Activated CD4-positive, alpha-beta T cell treated with anti-CD3 and anti-CD28 coated beads, Interleukin-2, amount 10 ng/mL, durations not matched to agents 24 days and 14 days (primary cell): ENCODE results near the gene DSEL. TPM values are rescaled to one million over a fixed set of nuclear protein-coding genes. Genes with fewer than 3 reads are reported as not detected.

Experiments used
- DNase-seq: peaks from one replicate; pipeline ENCODE4 v3.0.0; 2022
- H3K27ac Mint-ChIP-seq: one replicate; pipeline ENCODE4 v1.8.0; 2022; ENCODE audit warnings: mild to moderate bottlenecking, mixed read lengths
- H3K27me3 Mint-ChIP-seq: one replicate; pipeline ENCODE4 v1.8.0; 2022; ENCODE audit warnings: mixed read lengths
- H3K36me3 Mint-ChIP-seq: one replicate; pipeline ENCODE4 v1.8.0; 2022; ENCODE audit warnings: low read depth, mild to moderate bottlenecking, mixed read lengths
- H3K4me1 Mint-ChIP-seq: one replicate; pipeline ENCODE4 v1.8.0; 2021; ENCODE audit warnings: mixed read lengths
- H3K4me3 Mint-ChIP-seq: one replicate; pipeline ENCODE4 v1.8.0; 2022; ENCODE audit warnings: mild to moderate bottlenecking, moderate library complexity, mixed read lengths
- H3K9me3 Mint-ChIP-seq: one replicate; pipeline ENCODE4 v1.8.0; 2021; ENCODE audit warnings: mixed read lengths
- intact Hi-C: fragments of 100-400 bp; cut with micrococcal nuclease; formaldehyde crosslinking; loops from one replicate; pipeline ENCODE4 v1.15.1; 2023
- total RNA-seq: library from RNA; stranded (reverse); gene quantifications from 2 replicates; pipeline ENCODE4 v1.2.3, GENCODE V29; 2022

DSEL gene
- not detected in 2 replicates for total RNA-seq

DNA sequence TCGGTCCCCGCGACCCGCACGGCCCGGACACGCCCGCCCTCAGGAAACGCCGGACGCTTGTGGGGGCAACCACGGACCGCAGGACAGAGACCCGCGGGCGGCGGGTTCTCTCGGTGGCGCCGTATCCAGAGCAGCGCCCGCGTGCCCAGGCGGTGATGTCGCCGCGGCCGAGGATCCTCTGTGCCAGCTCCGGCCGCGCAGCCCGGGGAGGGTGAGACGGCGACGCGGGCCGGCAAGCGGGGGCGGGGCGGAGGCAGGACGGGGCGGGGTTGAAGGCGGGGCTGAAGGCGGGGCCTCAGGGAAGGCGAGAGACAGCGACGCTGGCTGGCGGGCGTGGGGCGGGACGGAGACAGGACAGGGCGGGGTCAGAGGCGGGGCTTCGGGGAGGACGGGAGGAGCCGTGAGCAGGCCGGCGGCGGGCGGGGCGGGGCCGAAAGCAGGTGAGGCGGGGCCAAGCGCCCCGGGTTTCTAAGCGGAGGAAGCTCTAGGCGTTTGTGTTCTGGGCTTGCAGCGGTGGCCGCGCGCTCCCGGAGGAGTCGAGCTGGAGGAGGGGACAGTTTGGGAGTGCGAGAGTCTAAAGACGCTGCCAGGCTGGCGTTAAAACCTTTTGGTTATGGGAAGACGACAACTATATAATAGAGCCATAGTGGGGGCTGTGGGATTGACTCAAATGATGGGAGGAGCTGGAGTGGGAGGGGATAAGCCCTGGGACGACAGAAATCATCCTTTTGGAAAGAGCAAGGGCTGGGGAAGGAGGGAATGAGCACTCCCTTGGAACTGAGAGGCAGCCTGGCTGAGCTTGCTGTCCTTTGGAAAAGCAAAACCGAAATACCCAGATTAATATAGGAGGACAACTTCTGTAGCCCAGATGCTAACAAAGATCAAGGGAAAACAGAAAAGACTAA is at the start of gene DSEL:
Gene DSEL, minus strand, starts transcription at position 182 of the 905 bp plus-strand sequence. CDS start 2,112 bp downstream, outside the sequence.
- peaks cover 58% of the 10 kb centered on the region for H3K27me3 Mint-ChIP-seq
- H3K9me3 Mint-ChIP-seq: no peaks in the 10 kb centered on the region
- DNase-seq: peak; percentile 98
- peak within 1 kb of the TSS; percentile 82 for H3K4me3 Mint-ChIP-seq
- no peak within 1 kb of the TSS for H3K27ac Mint-ChIP-seq
- H3K4me1 Mint-ChIP-seq: peaks cover 17% of the 10 kb centered on the region
- intact Hi-C loops: loop anchor here (5.0 to 10.0 kb wide), 3 partner anchors 99 to 1198 kb away; partner anchors contain the start of gene TMX3
- H3K36me3 Mint-ChIP-seq: no peaks in the 10 kb centered on the region

DNA sequence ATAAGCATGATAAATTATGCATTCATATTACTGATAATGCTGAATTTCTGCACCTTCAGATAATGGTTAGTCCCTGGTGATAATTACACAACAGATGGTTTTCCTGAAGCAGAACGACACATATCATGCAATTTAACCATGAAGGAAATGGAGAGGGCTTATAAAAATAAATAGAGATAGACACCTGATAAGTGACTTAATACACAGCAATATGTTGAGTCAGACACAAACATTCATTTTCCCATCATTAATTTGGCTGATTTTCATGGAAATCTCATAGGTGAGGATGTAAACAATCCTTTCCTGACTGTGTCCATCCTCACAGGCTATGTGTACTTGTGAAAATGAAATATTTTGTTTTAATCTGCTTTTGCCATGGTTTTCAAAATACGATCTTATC is 36.9 kb upstream of the DSEL start:
- intact Hi-C loops: no loop called here
- Mint-ChIP-seq H3K9me3 (no peaks in the 10 kb centered on the region), H3K27me3 (no peaks in the 10 kb centered on the region), H3K4me3 (no peak overlapping the region), H3K36me3 (no peaks in the 10 kb centered on the region), H3K27ac (no peak overlapping the region), H3K4me1 (no peaks in the 10 kb centered on the region)
- no peak for DNase-seq

DNA sequence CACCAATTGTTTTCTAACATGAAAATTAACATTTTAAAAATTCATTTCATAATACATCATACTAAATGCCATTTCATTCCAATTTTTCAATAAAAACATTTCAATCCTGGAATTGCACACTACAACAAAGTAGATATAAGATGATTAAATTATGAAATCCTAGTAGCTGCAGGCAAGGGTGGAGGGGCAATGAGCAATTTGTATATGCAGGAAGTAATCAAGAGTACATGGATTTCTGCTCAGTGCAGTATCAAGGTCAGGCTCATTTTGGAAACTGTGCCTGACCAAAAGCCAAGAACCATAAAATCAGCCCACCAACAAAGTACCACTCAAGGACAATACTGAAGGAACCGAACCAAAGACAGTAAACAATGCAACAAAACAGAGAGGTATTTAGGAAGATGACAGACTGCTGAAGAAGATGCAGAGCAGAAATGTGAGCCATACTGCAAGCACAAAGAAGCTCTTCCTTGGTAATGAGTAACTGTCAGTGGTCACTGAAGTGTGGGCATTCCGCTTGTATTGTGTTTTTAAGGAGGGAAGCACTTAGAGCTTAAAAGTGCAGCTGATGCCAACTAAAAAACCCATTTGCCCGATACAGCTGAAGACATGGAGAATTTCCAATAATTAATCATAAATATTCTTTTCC is 34.5 kb upstream of the DSEL start:
- Mint-ChIP-seq H3K27me3 (no peaks in the 10 kb centered on the region), H3K4me3 (no peak overlapping the region), H3K27ac (no peak overlapping the region), H3K4me1 (no peaks in the 10 kb centered on the region), H3K36me3 (no peaks in the 10 kb centered on the region), H3K9me3 (no peaks in the 10 kb centered on the region)
- no peak for DNase-seq
- intact Hi-C loops: no loop called here

DNA sequence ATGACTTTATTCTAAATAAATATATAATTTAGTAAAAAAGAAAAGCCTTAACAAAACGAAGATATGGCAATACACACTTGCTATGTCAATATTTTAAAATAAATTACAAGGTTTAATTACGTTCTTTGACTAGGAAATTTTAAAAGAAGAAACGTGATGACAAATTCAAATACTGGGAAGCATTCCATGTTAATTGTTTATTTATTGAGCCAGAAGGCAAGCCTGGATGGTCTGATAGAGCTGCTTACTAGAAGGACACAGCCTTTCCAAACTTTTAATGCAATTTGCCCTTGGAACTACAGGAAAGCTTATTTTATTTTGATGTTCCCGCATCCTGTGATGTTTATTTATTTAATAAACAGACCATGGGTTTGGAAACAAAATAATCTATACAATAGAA is 33.4 kb upstream of the DSEL start:
- Mint-ChIP-seq H3K27me3 (no peaks in the 10 kb centered on the region), H3K4me1 (no peaks in the 10 kb centered on the region), H3K36me3 (no peaks in the 10 kb centered on the region), H3K9me3 (no peaks in the 10 kb centered on the region), H3K4me3 (no peak overlapping the region), H3K27ac (no peak overlapping the region)
- intact Hi-C loops: no loop called here
- no peak for DNase-seq

DNA sequence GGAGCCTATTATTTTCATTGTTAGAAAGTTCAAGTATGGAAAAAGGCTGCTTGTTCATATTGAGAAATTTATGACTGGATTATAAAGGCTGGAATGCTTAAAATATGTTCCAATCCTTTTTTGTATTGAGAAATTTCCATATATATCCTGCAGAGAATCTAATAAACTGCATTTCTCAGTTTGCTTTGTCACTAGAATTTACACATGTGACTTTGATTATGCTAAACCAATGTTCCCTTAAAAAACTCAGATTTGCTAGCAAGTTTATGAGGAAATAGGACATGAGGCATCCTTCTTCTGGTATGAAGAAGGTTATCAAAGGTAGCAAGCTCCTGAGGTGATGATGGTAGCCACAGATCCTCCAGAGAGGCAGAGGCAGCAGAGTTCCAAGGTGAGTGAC is 29.2 kb upstream of the DSEL start:
- no peak overlapping the region for H3K4me3 Mint-ChIP-seq
- intact Hi-C loops: no loop called here
- no peak overlapping the region for H3K27ac Mint-ChIP-seq
- DNase-seq: no peak
- no peaks in the 10 kb centered on the region for H3K9me3 Mint-ChIP-seq
- H3K36me3 Mint-ChIP-seq: no peaks in the 10 kb centered on the region
- no peaks in the 10 kb centered on the region for H3K27me3 Mint-ChIP-seq
- no peaks in the 10 kb centered on the region for H3K4me1 Mint-ChIP-seq

DNA sequence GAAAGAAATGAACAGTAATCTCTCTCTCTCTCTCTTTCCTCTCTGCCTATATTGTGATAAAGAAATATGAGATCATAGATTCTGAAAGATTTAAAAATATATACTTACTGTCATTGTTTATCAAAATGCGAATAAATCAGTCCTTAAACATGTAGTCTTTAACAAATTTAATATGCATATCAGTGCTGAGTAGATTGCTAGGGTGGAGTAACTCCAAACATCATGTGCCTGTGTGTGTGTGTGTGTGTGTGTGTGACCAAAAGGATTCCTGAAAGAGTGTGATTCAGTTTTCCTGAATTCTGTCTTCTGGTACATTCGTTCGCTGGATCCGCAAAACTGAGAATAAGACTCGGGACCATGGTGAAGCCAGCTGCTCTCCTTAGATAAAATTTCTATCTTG is 24.0 kb upstream of the DSEL start:
- intact Hi-C loops: no loop called here
- Mint-ChIP-seq H3K9me3 (no peaks in the 10 kb centered on the region), H3K27ac (no peak overlapping the region)

DNA sequence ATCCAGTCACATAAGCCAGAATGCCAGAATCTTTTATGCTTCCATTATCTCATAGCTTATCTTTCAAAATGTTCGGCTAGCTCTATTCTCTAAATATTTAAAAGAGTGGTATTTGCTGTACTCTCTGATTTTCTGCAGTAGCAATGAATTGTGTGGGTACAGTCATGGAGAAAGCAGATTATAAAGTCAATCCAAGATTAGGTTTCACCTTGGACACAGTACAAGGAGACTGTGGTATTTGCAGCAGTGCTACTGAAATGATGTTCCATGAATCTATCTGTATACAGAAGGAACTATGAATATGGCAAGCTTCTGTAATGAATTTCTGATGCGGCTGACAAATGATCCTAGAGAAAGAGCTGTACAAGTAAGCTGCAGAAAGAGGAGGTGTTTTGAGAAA is 15.4 kb upstream of the DSEL start:
- Mint-ChIP-seq H3K27me3 (no peaks in the 10 kb centered on the region), H3K4me1 (no peaks in the 10 kb centered on the region), H3K27ac (no peak overlapping the region), H3K36me3 (no peaks in the 10 kb centered on the region), H3K9me3 (no peaks in the 10 kb centered on the region), H3K4me3 (no peak overlapping the region)
- intact Hi-C loops: no loop called here
- DNase-seq: no peak

More for the DNA sequence above, 24.0 kb upstream of the DSEL start:
- H3K4me1 Mint-ChIP-seq: no peaks in the 10 kb centered on the region
- H3K4me3 Mint-ChIP-seq: no peak overlapping the region
- DNase-seq: no peak
- H3K27me3 Mint-ChIP-seq: no peaks in the 10 kb centered on the region
- H3K36me3 Mint-ChIP-seq: no peaks in the 10 kb centered on the region

DNA sequence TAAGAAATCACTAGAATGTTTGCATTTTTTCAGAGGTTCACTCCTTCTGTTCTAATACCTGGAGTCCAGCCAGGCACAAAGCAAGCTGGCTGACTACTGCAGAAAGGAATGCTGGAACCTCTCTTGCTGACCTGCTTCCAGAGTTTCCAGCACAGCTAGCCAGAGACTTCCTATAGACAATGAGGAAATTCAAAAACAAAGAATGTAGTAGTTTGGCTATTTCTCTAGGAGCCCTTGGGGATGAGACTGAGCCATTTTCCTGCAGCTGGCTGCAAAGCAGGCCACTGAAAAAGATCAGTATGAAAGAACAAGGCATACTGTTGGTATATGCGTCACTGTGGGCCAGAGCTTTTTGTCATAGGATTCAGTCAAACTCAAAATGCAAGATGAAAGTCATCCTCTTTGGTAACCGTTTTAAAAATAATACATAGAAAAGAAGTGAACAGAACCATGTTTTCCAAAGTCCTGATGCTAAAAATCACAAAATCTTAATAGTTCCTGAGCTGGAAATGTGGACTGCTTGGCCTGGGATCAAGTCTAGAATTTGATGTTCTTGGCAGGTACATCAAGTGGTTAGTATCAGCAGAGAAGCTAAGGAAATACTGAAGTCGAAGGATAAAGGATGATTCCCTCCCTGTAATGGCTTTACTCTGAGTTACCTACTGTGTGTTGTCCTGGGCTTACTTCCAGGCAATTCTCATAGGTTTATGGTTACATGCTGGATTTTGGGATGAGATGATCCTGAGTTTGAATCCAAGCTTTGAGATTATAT is 9.0 kb upstream of the DSEL start:
- H3K9me3 Mint-ChIP-seq: no peaks in the 10 kb centered on the region
- peaks cover 3% of the 10 kb centered on the region for H3K27me3 Mint-ChIP-seq
- no peaks in the 10 kb centered on the region for H3K36me3 Mint-ChIP-seq
- no peak overlapping the region for H3K27ac Mint-ChIP-seq
- no peaks in the 10 kb centered on the region for H3K4me1 Mint-ChIP-seq
- H3K4me3 Mint-ChIP-seq: no peak overlapping the region
- intact Hi-C loops: no loop called here
- no peak for DNase-seq

DNA sequence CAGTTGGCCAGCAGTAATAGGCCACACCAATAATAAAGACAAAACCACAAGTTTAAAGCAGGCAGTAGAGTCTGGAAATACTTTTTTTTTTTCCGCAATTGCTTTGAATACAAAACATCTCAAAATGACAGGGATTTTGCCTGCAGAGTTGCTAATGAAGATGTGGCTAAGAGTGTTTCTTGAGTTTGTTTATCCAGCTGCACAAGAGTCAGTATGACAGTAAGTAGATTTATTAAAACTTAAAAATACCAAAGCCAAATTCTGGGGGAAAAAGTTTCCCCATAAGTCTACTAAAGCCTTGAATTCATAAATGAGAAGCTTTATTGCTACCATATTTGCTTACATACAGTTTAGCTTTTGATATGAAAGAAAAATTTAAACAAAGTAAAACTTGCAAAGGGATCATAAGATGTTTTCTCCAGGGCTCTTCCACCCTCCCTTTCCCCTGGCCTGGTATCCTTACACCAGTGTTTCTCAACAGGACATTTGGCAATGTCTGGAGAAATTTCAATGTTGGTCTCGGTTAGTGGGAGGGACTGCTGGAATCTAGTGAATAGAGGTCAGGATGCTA is 3.9 kb upstream of the DSEL start:
- no peak for DNase-seq
- Mint-ChIP-seq H3K27me3 (peaks cover 40% of the 10 kb centered on the region), H3K4me1 (peaks cover 14% of the 10 kb centered on the region), H3K27ac (no peak overlapping the region), H3K9me3 (no peaks in the 10 kb centered on the region), H3K4me3 (no peak overlapping the region), H3K36me3 (no peaks in the 10 kb centered on the region)
- intact Hi-C loops: no loop called here

DNA sequence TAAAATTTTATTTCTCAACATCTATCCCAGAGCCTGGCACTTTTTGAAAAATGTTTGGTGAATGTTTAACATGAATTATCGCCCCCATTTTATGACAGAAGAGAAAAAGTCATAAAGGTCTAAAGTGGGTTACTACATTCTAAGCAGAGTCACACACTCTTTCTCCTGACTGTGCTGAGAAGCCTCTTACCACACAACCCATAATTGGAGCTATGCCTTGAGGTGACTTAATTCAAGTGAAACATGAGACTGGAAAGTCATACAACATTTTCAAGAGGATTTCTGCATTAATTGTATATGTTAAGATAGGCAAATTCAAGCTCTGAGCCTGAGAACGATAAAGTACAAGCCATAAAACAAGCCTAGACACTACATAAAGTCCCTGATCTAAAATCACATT is 3.1 kb upstream of the DSEL start:
- Mint-ChIP-seq H3K36me3 (no peaks in the 10 kb centered on the region), H3K27ac (no peak overlapping the region), H3K9me3 (no peaks in the 10 kb centered on the region), H3K27me3 (peaks cover 48% of the 10 kb centered on the region), H3K4me3 (no peak overlapping the region), H3K4me1 (peaks cover 17% of the 10 kb centered on the region)
- intact Hi-C loops: loop anchor here (5.0 to 10.0 kb wide), 3 partner anchors 102 to 1195 kb away; partner anchors contain the start of gene TMX3
- DNase-seq: peak; percentile 15

DNA sequence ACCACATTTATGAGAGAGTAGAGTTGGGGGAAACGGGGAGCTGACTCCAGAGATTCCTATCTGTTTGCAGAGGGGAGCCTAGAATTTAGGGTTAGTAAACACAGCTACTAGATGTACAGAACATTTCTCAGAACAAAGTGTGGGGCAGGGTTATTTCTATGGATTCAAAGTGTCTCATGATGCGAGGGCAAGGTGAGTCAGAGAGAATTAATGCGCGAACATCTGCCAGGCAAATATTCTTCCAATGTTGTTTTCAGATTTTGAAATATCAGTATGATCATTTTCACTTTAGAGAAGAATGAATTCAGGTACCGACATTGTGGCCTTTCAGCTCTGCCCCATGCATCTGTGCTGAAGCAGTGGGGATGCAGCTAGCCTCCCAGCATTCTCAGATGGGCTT is 2.0 kb upstream of the DSEL start:
- intact Hi-C loops: loop anchor here (5.0 to 10.0 kb wide), 3 partner anchors 101 to 1196 kb away; partner anchors contain the start of gene TMX3
- no peak overlapping the region for H3K27ac Mint-ChIP-seq
- H3K27me3 Mint-ChIP-seq: peaks cover 58% of the 10 kb centered on the region
- peak; percentile 38 for DNase-seq
- H3K36me3 Mint-ChIP-seq: no peaks in the 10 kb centered on the region
- H3K9me3 Mint-ChIP-seq: no peaks in the 10 kb centered on the region
- peaks cover 17% of the 10 kb centered on the region for H3K4me1 Mint-ChIP-seq
- no peak overlapping the region for H3K4me3 Mint-ChIP-seq

DNA sequence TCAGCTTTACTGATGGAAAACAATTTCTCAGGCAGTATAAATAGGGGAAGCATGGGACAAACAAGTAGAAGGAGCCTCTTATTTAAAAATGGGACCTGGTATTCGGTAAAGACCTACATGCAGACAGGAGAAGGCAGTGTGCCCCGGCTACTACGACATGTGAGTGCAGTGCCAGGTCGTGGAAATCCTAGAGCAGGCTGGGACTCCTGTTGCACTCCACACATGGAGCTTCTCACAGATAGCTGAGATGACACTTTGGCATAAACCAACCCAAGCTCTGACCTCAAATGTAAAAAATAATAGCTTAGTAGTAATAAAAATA is 885 bp upstream of the DSEL start:
- Mint-ChIP-seq H3K9me3 (no peaks in the 10 kb centered on the region), H3K27ac (no peak overlapping the region), H3K36me3 (no peaks in the 10 kb centered on the region), H3K4me1 (peaks cover 17% of the 10 kb centered on the region), H3K27me3 (peaks cover 58% of the 10 kb centered on the region), H3K4me3 (peak overlapping the region; percentile 82)
- DNase-seq: peak; percentile 55
- intact Hi-C loops: loop anchor here (5.0 to 10.0 kb wide), 3 partner anchors 100 to 1197 kb away; partner anchors contain the start of gene TMX3

DNA sequence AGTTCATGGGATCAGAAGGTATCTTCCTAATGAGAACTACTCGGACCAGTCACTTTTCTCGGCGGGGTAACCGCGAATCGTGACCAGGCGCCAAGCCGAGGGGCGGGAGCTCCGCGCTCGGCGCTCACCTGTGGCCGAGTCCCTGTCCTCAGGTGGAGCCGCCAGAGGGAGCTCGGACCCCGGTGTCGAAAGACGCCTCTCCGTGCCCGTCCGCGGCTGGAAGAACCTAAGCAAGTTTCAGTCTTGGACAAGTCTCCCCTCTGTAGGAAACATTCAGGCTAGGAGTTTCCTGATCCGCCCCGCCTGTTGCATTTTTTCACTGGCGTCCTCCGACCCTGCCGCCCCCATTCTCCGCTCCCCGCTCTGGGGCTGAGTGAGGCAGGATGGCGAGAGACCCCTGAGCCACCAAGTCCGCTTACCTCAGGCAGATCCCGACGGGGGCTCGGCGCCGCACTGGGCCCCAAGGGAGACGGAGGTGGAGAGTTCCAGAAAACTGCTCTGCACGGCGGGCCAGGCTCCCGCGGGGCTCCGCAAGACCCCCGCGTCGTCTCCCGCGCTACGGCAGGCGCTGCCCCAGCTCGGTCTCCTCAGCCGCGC is 480 bp downstream of the DSEL start:
- peak overlapping the region; percentile 82 for H3K4me3 Mint-ChIP-seq
- H3K36me3 Mint-ChIP-seq: no peaks in the 10 kb centered on the region
- H3K27ac Mint-ChIP-seq: no peak overlapping the region
- H3K27me3 Mint-ChIP-seq: peaks cover 55% of the 10 kb centered on the region
- peak; percentile 81 for DNase-seq
- peaks cover 17% of the 10 kb centered on the region for H3K4me1 Mint-ChIP-seq
- no peaks in the 10 kb centered on the region for H3K9me3 Mint-ChIP-seq
- intact Hi-C loops: loop anchor here (5.0 to 10.0 kb wide), 3 partner anchors 99 to 1199 kb away; partner anchors contain the start of gene TMX3
